GM21360 (cell line): Measurements from ENCODE around the gene KLHL14.

ENCODE experiments used
- ATAC-seq: cut with Tn5 transposase; IDR thresholded peaks from one replicate; pipeline ENCODE4 v1.9.1; 2021; ENCODE audit warnings: mild to moderate bottlenecking, moderate library complexity; ENCODE audit not compliant: unreplicated experiment

KLHL14 gene

GRCh38 chr18:32770666-32771168 lies 2.1 kb downstream of the KLHL14 start:
- ATAC-seq = no peak

- no peak for ATAC-seq
Measured at GRCh38 chr18:32770054-32770665, 2.7 kb downstream of the KLHL14 start.

- no peak for ATAC-seq
Measured at GRCh38 chr18:32769586-32770053, 3.2 kb downstream of the KLHL14 start.

- ATAC-seq = no peak
Measured at GRCh38 chr18:32769071-32769585, 3.7 kb downstream of the KLHL14 start.

- no peak for ATAC-seq
Measured at GRCh38 chr18:32767400-32767799, 5.4 kb downstream of the KLHL14 start.

- ATAC-seq = no peak
Measured at GRCh38 chr18:32764611-32765244, 8.1 kb downstream of the KLHL14 start.

GRCh38 chr18:32763293-32763692 lies 9.5 kb downstream of the KLHL14 start:
- no peak for ATAC-seq

- no peak for ATAC-seq
Measured at GRCh38 chr18:32761231-32761630, 11.6 kb downstream of the KLHL14 start.

GRCh38 chr18:32760391-32760790 lies 12.4 kb downstream of the KLHL14 start:
- ATAC-seq = peak; percentile 100

- no peak for ATAC-seq
Measured at GRCh38 chr18:32759611-32760167, 13.1 kb downstream of the KLHL14 start.

GRCh38 chr18:32754508-32755263 lies 18.1 kb downstream of the KLHL14 start:
- no peak for ATAC-seq

GRCh38 chr18:32753656-32754260 lies 19.1 kb downstream of the KLHL14 start:
- no peak for ATAC-seq

- no peak for ATAC-seq
Measured at GRCh38 chr18:32750328-32750727, 22.5 kb downstream of the KLHL14 start.

- no peak for ATAC-seq
Measured at GRCh38 chr18:32749809-32750208, 23.0 kb downstream of the KLHL14 start.

GRCh38 chr18:32742579-32742978 lies 30.2 kb downstream of the KLHL14 start:
- no peak for ATAC-seq

GRCh38 chr18:32735781-32736180 lies 37.0 kb downstream of the KLHL14 start:
- ATAC-seq = no peak

GRCh38 chr18:32734442-32734841 lies 38.4 kb downstream of the KLHL14 start:
- ATAC-seq = no peak

- peak; percentile 44 for ATAC-seq
Measured at GRCh38 chr18:32732165-32732564, 40.7 kb downstream of the KLHL14 start.

- ATAC-seq = peak; percentile 97
Measured at GRCh38 chr18:32730620-32731091, 42.2 kb downstream of the KLHL14 start.

- ATAC-seq = no peak
Measured at GRCh38 chr18:32730068-32730467, 42.8 kb downstream of the KLHL14 start.
